ENCODE results near the gene FSD1L.

- TF ChIP-seq ZFX (IDR thresholded peaks at IDR 0.05; ENCODE audit: borderline replicate concordance): no peak
- TF ChIP-seq, protein P1, sequence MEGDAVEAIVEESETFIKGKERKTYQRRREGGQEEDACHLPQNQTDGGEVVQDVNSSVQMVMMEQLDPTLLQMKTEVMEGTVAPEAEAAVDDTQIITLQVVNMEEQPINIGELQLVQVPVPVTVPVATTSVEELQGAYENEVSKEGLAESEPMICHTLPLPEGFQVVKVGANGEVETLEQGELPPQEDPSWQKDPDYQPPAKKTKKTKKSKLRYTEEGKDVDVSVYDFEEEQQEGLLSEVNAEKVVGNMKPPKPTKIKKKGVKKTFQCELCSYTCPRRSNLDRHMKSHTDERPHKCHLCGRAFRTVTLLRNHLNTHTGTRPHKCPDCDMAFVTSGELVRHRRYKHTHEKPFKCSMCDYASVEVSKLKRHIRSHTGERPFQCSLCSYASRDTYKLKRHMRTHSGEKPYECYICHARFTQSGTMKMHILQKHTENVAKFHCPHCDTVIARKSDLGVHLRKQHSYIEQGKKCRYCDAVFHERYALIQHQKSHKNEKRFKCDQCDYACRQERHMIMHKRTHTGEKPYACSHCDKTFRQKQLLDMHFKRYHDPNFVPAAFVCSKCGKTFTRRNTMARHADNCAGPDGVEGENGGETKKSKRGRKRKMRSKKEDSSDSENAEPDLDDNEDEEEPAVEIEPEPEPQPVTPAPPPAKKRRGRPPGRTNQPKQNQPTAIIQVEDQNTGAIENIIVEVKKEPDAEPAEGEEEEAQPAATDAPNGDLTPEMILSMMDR (IDR thresholded peaks at IDR 0.05): no peak
Observed at GRCh38 chr9:105510024-105510423, 62.2 kb downstream of the FSD1L start.

Measured in 22Rv1 (cell line).